ENCODE results near the gene PLPP4.

GRCh38 chr10:120514959-120515358 lies 57.9 kb downstream of the PLPP4 start:
- TF ChIP-seq CTCF (IDR thresholded peaks at IDR 0.05; ENCODE audit: low read depth, low read length) (no peak), EZH2phosphoT487 (IDR thresholded peaks at IDR 0.05; ENCODE audit: low read depth) (no peak)

Measured in OCI-LY3 (cell line).